ENCODE measurements around the gene GATB.

The GATB gene

GRCh38 chr4:151774324-151774723 is 13.5 kb upstream of the GATB start:
- no peak for TF ChIP-seq CTCF (IDR thresholded peaks at IDR 0.05; ENCODE audit: control insufficient read depth, extremely low read depth, insufficient read depth)
- no peak overlapping the region for H3K4me3 ChIP-seq (ENCODE audit: low read depth, low read length)
- no peak for DNase-seq (ENCODE audit: low read depth)

GRCh38 chr4:151772274-151772673 is 11.5 kb upstream of the GATB start:
- DNase-seq (ENCODE audit: low read depth) = no peak
- no peak for TF ChIP-seq CTCF (IDR thresholded peaks at IDR 0.05; ENCODE audit: control insufficient read depth, extremely low read depth, insufficient read depth)
- no peak overlapping the region for H3K4me3 ChIP-seq (ENCODE audit: low read depth, low read length)

- H3K4me3 ChIP-seq (ENCODE audit: low read depth, low read length) = no peak overlapping the region
- DNase-seq (ENCODE audit: low read depth) = no peak
- no peak for TF ChIP-seq CTCF (IDR thresholded peaks at IDR 0.05; ENCODE audit: control insufficient read depth, extremely low read depth, insufficient read depth)
These were observed 10.9 kb upstream of the GATB start for GRCh38 chr4:151771664-151772063.

- H3K4me3 ChIP-seq (ENCODE audit: low read depth, low read length) = no peak overlapping the region
- no peak for DNase-seq (ENCODE audit: low read depth)
- no peak for TF ChIP-seq CTCF (IDR thresholded peaks at IDR 0.05; ENCODE audit: control insufficient read depth, extremely low read depth, insufficient read depth)
These were observed 9.3 kb upstream of the GATB start for GRCh38 chr4:151770154-151770553.

- DNase-seq (ENCODE audit: low read depth) = no peak
- no peak for TF ChIP-seq CTCF (IDR thresholded peaks at IDR 0.05; ENCODE audit: control insufficient read depth, extremely low read depth, insufficient read depth)
- no peak overlapping the region for H3K4me3 ChIP-seq (ENCODE audit: low read depth, low read length)
These were observed 8.0 kb upstream of the GATB start for GRCh38 chr4:151768835-151769234.

- peak; percentile 48 for TF ChIP-seq CTCF (IDR thresholded peaks at IDR 0.05; ENCODE audit: control insufficient read depth, extremely low read depth, insufficient read depth)
- no peak overlapping the region for H3K4me3 ChIP-seq (ENCODE audit: low read depth, low read length)
- DNase-seq (ENCODE audit: low read depth) = no peak
These were observed 5.9 kb upstream of the GATB start for GRCh38 chr4:151766691-151767090.

- no peak for DNase-seq (ENCODE audit: low read depth)
- peak overlapping the region; percentile 89 for H3K4me3 ChIP-seq (ENCODE audit: low read depth, low read length)
- TF ChIP-seq CTCF (IDR thresholded peaks at IDR 0.05; ENCODE audit: control insufficient read depth, extremely low read depth, insufficient read depth) = no peak
These were observed 805 bp downstream of the GATB start for GRCh38 chr4:151760002-151760401.
